Stimulated activated CD8-positive, alpha-beta memory T cell treated with anti-CD3 and anti-CD28 coated beads, Interleukin-4, amount 100 ng/mL, for 1 hour (primary cell): ENCODE results near the gene CTSV.
"Not testable (repeated sequence)": the region's sequence is repeated elsewhere in the genome, so short reads cannot be mapped to it uniquely, and the experiment has no call there.

Experiments used
- DNase-seq, 2 donors: peaks; one replicate each; pipeline ENCODE4 v3.0.0-alpha.2; 2020; ENCODE audit warnings: low read depth in 2 of 2, low spot score in 1 of 2

CTSV gene

GRCh38 chr9:97038611-97039513 is at the start of gene CTSV:
Gene CTSV, minus strand, starts transcription at chr9:97039142. Its CDS starts 1,099 bp downstream, at chr9:97038043.
- peak; percentile 19 to 37 for DNase-seq

GRCh38 chr9:97087668-97088215 is 48.8 kb upstream of the CTSV start:
- DNase-seq = not testable (repeated sequence)

- DNase-seq = not testable (repeated sequence)
Observed at GRCh38 chr9:97084562-97084991, 45.6 kb upstream of the CTSV start.

DNA sequence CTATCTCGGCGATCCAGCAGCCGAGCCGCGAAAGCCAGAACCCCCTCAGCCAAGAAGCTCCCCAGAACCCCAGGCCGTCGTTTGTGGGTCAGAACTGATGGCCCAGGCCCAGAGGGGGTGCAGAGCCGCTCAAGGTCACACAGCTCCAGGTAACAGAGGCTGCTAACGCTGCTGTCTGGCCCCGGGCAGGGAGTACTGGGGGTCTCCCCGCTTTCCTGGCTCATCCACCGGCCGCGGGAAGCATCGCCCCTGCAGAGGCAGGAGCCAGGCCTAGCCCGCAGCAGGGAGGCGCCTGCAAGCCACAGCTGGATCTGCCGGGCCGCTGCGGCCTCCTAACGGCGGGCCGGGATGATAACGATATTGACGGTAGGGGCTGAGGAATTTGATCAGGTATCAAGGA is 39.4 kb upstream of the CTSV start:
- no peak for DNase-seq

GRCh38 chr9:97077452-97078295 is 38.7 kb upstream of the CTSV start:
- DNase-seq = no peak

DNA sequence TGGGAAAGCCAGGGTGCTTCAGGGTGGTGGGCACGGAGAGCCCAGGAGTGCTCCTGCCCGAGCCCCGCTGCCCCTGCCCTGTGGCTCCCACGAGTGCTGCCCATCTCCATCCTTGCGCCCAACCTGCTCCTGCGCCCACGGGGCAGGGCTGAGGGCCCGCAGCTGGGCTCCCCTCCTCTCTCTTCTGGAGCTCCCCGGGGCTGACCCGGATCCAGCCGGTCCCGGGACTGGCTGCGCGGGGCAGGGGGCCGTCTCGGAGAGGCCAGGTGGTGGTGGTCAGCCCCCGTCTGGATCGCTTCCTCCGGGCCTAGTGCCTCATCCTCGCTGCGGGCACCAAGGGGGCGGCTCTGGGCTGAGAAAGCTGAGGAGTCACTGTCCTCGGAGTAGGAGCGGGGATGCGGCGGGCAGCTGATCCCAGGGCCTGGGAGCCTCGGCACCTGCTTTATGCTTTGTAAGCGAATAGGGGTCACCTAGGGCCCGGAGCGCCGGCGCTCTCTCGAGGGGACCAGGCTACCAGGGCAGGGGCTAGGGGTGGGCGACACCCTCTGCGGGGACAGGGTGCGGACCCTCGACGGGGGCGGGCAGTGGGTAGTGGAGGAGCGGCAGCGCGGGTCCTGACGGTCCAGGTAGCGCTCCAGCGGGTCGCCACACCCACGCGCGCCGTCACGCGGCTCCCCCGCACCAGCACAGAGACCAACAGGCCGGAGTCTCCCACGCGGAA is 37.9 kb upstream of the CTSV start:
- not testable (repeated sequence) for DNase-seq

- DNase-seq = no peak
Observed at GRCh38 chr9:97076238-97076637, 37.3 kb upstream of the CTSV start.

GRCh38 chr9:97075289-97075985 is 36.5 kb upstream of the CTSV start:
- no peak for DNase-seq

DNA sequence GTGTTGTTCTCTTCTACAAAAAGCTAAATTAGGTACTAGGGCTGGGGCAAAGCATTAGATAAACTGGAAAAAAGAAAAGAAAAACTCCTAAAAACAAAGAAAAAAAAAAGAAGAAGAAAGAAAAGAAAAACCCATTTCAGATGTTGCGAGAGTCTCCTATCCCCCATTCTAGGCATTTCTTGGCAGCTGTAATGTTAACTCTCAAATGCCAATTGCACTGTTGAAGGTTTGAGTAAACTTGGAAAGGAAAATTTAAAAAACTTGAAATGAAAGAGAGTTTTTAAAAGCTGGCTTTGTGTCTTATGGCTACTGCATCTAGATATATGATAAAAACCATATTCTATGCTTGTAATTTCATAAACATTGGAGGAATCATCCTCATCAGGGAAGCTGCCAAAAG is 34.6 kb upstream of the CTSV start:
- DNase-seq = no peak

DNA sequence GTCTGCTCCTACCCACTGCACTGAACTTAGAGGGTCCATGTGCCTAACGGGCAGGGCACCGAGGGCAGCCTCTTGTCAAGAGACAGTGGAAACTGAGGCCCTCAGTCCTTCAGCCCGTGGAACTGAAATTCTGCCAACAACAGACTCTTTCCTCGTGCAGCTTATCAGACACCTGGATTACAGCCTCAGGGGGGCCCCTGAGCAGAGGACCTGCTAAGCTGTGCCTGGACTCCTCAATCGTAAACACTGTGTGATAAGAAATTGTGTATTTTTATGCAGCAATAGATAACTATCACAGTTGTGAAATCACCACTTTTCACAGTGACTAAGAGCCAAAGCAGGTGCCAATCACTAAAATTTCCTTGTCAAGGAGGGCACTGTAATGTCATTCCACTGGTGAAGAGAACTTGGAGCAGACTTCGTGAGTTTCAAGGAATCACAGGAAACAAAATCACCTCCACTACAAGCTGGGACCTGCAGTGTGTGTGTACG is 33.4 kb upstream of the CTSV start:
- DNase-seq = no peak

GRCh38 chr9:97070325-97070724 is 31.4 kb upstream of the CTSV start:
- not testable (repeated sequence) for DNase-seq

DNA sequence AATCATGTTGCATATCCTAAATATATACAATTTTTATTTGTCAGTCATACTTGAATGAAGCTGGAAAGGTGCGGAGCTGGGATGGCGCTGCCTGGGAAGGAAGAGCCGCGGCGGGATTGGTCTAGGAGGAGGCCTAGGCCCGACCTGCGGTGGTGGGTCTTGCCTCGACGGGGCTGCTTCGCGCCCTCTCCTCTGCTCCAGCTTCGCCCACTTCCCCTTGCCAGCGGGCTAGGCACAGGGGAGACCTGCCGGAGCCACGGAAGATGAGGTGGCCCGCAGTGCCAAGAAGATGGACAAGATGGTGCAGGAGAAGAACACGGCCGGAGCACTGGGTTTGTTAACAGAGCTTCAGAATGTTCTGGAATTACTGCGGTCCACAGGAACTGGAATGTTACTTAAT is 28.5 kb upstream of the CTSV start:
- no peak for DNase-seq

DNA sequence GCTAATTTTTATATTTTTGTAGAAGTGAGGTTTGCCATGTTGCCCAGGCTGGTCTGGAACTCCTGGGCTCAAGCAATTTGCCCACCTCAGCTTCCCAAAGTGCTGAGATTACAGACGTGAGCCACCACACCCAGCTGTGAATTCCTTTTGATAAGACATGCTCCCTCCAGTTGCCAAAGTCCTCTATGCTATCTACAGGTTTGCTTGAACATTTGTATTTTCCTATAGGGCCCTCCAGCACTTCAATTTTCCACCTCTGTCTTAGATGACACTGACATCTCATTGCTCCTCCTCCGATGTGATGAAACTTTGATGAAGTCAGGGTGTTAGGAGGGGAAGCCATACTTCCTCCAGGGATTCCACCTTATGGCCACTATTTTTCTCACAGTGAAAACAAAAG is 25.2 kb upstream of the CTSV start:
- no peak for DNase-seq

- DNase-seq = no peak
Observed at GRCh38 chr9:97060796-97061195, 21.9 kb upstream of the CTSV start.

DNA sequence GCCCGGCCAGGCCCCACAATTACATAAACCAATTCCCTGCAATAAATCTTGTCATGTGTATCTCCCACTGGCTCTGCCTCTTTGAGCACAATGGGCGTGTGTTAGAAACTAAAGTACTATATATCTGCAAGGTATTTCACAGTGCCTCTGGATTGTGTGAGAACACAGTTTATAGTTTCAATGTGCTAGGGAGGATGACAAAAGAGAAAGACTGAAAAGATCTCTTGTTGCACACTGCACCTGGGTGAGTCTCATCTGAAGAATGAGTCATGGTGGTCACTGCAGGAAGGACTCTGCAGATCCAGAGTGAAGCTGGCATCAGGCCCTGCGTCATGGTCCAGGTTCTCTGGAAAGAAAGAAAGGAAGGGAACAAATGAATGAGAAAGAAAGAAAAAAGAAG is 20.7 kb upstream of the CTSV start:
- DNase-seq = no peak

DNA sequence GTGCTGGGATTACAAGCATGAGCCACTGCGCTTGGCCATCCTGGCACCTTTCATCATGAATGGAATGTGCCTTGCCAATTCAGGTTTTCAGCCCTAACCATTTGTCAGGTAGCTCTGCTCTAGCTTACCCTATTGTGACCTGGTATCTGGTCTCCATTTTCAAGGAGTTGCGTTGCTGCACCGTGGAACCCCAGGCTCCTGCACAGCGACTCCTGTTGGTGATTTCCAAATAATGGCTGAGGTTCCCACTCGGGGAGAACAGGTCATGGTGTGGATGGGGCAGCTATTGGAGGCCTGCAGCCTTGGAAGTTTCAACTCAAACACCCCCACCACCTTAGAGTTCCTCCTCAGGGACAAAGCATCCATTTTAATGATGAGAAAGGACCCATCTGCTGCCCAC is 18.7 kb upstream of the CTSV start:
- no peak for DNase-seq

GRCh38 chr9:97055891-97056290 is 16.9 kb upstream of the CTSV start:
- DNase-seq = not testable (repeated sequence)

- no peak for DNase-seq
Observed at GRCh38 chr9:97053717-97054116, 14.8 kb upstream of the CTSV start.

DNA sequence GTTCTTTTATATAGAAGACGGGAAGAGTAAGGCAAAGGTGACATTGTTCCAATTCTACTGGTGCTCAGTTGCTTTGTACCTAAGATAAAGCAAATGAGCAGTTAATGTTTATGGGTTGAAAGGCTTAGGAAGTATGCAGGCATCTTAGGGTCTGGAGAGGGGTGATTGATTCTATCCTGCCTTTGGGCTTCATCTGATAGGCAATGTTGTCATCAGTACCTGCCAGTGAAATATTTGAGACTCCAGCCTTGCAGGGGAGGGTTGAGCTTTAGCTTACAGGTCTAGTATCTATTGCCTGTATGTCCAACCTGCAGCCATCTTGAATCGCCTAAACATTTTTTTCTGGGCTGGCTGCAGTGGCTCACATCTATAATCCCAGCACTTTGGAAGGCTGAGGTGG is 13.8 kb upstream of the CTSV start:
- DNase-seq = no peak

- DNase-seq = no peak
Observed at GRCh38 chr9:97046228-97046627, 7.3 kb upstream of the CTSV start.
